NOMO-1 (cell line): ENCODE data around the gene IQUB.
A peak's percentile ranks its signal among the peaks of the same experiment; 100 is the strongest.
"Not testable (repeated sequence)": the region's sequence is repeated elsewhere in the genome, so short reads cannot be mapped to it uniquely, and the experiment has no call there.

Source experiments
- DNase-seq, 2 experiments: peaks; one replicate each; lab custom pipeline; 2025; ENCODE audit not compliant: unreplicated experiment in 2 of 2; lab: John Stamatoyannopoulos, UW

IQUB gene

GRCh38 chr7:123494193-123494796 lies 40.1 kb downstream of the IQUB start:
- peak in 1 of 2 experiments; percentile 7 for DNase-seq

DNA sequence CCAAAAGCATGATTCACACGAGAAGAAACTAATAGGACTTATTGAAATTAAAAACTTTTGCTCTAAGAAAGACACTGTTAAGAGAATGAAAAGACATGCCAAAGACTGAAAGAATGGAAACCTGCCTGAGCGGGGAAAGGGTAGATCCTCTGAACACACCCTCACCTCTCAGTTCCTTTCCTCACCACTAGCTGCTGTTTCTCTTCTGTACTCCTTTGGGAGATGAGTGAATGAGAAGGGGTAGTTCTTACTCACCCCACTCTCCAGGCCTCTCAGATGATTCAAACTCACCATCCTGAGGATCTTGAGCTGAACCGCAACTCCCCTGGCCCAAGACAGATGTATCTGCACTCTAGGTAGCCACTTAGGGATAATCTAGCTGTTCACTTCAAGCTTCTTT lies 41.9 kb downstream of the IQUB start:
- no peak for DNase-seq

DNA sequence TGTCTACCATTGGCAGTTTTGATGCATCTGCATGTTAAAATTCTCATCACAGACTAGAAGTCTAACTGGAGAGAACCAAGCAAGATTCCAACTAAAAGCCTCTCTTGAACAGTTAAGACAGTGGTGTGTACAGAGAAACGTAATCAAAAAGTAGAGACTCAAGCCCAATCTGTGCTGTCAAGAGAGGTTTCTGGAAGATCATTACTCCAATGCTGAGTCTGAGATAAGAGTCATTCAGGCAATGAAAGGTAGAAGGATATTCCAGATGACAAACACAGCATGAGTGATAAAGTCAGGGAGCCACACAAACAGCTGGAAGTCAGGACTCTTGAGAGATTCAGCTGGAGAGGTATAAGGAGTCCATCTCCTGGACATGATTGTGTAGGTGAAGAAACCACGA lies 48.7 kb downstream of the IQUB start:
- no peak for DNase-seq

DNA sequence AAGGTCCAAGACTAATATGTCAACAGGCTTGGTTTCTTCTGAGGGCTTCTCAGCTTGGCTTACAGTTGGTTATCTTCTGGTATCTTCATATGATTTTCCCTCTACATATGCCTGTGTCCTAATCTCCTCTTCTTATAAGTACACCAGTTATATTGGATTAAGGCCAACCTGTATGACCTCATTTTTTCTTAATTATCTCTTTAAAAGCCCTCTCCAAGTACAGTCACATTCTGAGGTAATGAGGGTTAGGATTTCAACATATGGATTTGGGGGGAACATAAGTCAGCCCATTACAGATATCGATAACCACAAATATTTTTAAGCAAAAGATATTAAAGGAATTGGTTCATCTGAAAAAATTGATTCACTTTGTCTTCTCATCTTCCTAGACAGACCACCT lies 49.2 kb downstream of the IQUB start:
- DNase-seq = no peak

DNA sequence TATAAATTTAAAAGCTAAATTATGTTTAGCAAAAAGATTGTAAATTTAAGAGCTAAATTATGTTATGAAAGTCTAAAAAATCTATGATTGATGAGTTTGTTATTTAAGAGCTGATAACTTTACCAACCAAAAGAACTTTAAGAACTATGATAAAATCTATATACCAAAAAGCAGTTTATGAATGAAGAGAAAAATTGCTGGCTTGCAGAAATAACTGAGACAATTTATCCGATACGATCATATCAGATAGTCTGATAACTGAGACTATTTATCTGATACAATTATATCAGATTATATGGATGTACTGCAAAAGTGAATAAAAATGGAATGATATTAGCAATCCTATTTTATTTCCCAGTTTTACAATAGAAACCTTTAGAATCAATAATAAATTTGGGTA lies 50.2 kb downstream of the IQUB start:
- DNase-seq = no peak

DNA sequence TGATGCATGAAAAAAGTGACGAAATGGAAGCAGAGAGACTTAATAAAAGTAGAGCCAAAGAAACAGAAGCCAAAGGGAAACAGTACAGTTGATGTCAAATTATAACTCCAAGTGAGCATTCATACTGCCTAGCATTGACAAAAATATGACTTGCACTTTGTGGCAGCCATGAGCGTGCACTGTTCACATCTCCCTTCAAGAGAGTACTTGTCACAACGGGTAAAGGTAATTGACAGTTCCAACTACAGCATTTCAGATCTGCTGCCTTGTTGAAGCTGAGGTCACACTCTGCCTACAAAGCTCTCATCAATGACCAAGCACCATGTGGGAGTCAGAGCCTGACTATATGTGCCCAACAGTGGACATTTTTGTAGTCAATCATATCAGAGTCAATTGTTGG lies 54.3 kb downstream of the IQUB start:
- no peak for DNase-seq

- DNase-seq = not testable (repeated sequence)
Observed at GRCh38 chr7:123478056-123478455, 56.3 kb downstream of the IQUB start.

- DNase-seq = no peak
Observed at GRCh38 chr7:123472750-123473445, 61.5 kb downstream of the IQUB start.

- DNase-seq = no peak
Observed at GRCh38 chr7:123472327-123472726, 62.1 kb downstream of the IQUB start.

DNA sequence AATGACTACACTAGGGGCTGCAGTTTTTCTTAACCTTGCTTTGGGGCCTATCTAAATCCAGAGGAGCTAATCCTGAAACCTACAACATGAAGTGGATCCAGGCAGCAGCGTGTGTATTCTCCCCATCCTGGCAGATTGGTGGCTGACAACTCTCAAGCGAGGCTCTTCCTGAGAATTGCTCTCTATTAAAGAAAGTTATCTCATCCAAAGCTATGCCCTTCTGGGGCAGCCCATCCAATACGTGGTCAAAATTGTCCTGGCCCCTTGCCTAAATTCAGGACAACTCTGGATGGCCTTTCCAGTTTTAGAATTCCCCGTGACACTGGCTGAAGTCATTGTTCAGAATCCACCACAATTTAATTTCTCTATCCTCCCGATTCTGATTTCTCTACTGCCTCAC lies 66.1 kb downstream of the IQUB start:
- no peak for DNase-seq

DNA sequence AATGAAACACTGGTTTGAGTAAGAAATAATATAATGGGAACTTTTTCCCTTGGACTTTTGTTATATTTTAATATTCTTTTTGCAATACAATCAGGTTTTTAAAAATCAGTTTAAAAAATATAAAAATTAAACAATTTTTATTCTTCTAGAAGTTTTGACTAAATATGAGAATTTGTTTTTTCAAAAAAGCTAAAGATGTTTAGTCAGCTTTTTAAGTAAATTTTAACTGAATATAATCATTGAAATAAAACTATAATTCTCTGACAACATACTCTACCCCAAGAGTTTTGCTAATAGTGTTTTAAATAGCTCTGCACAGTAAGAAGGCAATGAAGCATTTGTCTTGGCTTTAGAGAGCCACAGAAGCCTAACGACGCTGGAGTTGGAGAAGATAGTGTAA lies 70.5 kb downstream of the IQUB start:
- no peak for DNase-seq

- no peak for DNase-seq
Observed at GRCh38 chr7:123460616-123461015, 73.8 kb downstream of the IQUB start.

- DNase-seq = no peak
Observed at GRCh38 chr7:123455965-123456470, 78.4 kb downstream of the IQUB start.

DNA sequence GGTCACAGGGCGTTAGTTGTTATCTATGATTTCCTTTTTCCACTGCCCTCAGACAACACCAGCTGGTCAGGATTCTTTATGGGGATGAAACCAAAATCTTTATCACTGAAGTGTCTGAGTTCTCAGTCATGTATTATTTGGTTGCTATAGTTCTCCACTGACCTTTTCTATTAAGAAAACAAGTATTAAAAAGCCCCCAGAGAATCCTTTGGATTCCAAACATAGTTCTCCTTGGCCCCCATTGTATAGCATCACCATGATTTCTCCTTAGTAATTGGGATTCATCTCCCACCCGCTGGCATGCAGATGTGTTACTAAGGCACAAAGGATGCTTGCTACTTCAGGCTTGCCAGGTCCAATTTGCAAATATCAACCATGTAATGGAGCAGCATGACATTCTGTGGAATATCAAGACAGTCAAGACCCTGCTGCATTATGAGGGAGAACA lies 94.3 kb downstream of the IQUB start:
- DNase-seq = no peak

- DNase-seq = no peak
Observed at GRCh38 chr7:123439191-123439590, 95.2 kb downstream of the IQUB start.

DNA sequence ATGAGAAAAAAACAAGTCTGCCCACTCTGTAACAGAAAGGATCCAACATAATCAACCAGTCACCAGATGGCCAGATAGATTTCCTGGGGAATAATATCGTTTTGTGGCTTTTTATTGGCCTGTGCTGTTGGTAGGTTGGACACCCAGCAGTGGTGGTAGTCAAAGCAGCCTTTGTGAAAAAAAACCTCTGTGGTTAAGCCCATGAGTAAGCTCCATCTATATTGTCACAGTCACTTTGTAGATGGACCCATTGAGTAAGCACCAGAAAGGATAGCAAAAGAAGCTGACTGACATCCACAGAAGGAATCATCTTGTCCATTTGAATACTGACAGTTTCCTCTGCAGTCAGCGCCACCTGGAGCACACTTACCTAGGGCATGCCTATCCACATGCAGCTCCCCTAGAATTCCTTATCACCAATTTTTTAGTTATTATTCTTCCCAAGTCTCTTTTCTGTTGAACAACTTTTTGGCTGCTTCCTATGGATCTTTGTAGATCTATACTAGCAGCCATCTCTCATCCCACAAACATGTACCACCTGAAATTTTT lies 96.9 kb downstream of the IQUB start:
- no peak for DNase-seq

DNA sequence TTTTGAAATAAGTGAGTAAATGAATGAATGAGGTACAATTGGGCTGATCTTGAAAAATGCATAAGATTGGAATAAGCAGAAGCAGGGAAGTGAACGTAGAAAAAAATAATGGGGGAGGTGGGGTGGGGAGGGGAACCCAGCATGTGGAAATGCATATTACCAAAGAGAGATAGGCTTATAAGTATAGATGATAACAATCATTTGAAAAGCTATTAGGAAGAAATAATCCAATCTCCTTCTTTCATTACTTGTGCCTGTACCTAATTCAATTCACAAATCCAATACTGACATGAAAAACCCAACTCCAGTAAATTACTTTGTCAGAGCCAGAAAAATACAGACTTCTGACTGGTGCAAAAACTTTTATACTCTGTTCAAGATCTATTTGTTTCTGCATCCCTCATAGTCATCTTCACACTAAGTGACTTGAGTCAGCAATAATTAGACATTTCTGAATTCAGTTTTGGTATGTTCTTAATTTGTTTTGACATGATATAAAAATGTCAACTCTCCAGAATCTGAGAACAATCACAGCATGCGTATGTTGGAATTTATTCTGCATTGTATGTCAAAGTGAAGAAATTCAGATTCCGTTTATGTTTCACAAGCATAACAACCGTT lies 99.2 kb downstream of the IQUB start:
- DNase-seq = no peak

DNA sequence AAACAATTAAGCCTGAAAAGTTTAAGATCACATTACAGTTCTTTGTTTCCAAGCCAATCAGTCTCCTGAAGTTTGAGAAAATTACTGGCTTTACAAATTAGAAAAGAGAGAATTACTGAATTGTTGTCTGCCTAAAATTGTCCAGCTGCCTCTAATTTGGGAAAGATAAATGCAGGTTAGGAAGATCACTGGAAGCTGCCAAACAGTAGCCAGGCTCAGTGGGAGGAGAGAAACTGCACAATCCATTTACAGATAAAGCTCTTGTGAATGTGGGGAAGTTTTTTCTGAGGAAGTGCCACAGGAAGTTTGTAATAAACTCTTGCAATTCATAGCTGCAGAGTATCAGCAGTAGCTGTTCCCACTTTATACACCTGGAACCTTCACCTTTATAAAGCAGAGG lies 100.7 kb downstream of the IQUB start:
- DNase-seq = no peak

- no peak for DNase-seq
Observed at GRCh38 chr7:123432601-123433000, 101.8 kb downstream of the IQUB start.

DNA sequence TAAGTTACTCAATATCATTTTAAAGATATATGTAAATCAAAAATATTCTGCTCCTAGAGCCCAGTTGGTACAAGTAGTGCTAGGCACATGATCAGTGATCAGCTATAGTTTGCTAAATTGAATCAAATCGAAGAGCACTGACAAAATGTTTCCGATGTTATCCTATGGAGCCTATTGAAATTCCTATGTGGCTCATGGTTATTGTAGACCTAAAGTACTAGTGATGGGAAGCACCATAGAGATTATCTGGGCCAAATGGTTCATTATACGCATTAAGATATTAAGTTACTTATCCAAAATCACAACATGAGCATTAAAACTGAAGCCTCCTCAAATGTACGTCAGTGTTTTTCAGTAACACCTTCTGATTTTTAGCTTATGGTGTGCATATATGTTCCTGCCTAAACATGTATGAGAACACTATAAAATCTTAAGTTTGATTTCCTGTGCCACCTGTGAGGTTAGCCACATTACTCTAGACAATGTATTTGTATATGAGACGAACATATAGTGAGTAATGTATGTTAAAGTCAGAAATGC lies 103.2 kb downstream of the IQUB start:
- DNase-seq = no peak

DNA sequence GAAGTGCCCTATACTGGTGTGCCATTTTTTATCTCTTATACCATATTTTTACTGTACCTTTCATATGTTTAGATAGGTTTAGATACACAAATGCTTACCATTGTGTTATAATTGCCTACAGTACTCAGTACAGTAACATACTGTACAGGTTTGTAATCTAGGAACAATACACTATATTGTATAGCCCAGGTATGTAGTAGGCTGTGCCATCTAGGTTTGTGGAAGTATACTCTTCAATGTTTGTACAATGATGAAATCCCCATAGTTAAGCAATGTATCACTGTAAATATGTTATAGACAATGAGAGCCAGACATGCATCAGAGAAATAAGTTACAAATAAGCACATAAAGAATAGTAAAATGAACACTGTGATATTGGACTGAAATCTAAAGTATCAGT lies 109.1 kb downstream of the IQUB start:
- no peak for DNase-seq
